Brain microvascular endothelial cell (primary cell): ENCODE data around the gene LAMC1.

Experiments
- DNase-seq: peaks from one replicate; pipeline ENCODE4 v3.0.0-alpha.2; 2020
- H3K27ac ChIP-seq: fragments of 250-450 bp; sonication (Bioruptor Pico); 2 replicates; pipeline ENCODE4 v1.5.1; 2020; ENCODE audit warnings: mild to moderate bottlenecking, moderate library complexity
- H3K27me3 ChIP-seq: fragments of 250-450 bp; sonication (Bioruptor Pico); replicated peaks from 2 replicates; pipeline ENCODE4 v1.5.1; 2020; ENCODE audit warnings: mild to moderate bottlenecking
- H3K36me3 ChIP-seq: fragments of 250-450 bp; sonication (Bioruptor Pico); replicated peaks from 2 replicates; pipeline ENCODE4 v1.5.1; 2020; ENCODE audit warnings: mild to moderate bottlenecking
- H3K4me3 ChIP-seq: 2 replicates; pipeline ENCODE4 v1.5.1; 2011; ENCODE audit warnings: low read depth, mild to moderate bottlenecking, control low read depth, low read length, moderate library complexity
- CTCF ChIP-seq: IDR thresholded peaks from 2 replicates; pipeline ENCODE4 v1.5.1; 2011; ENCODE audit warnings: low read depth, mild to moderate bottlenecking, moderate library complexity, low read length, control low read depth, inconsistent platforms; ENCODE audit errors: missing control alignments
- in situ Hi-C: cut with HindIII; loops from 2 replicates; pipeline ENCODE4 v1.10.0; 2017; ENCODE audit warnings: low sequenced_read_pairs, low pct_ligation_motif_present

The LAMC1 gene

GRCh38 chr1:183164340-183164739 lies 141.1 kb downstream of the LAMC1 start:
- in situ Hi-C loops = no loop called here
- Histone ChIP-seq H3K4me3 (no peak overlapping the region), H3K27ac (peak overlapping the region; percentile 88), H3K27me3 (no peaks in the 10 kb centered on the region), H3K36me3 (no peaks in the 10 kb centered on the region)
- DNase-seq = peak; percentile 75
- no peak for TF ChIP-seq CTCF

GRCh38 chr1:183164963-183165362 lies 141.7 kb downstream of the LAMC1 start:
- DNase-seq = no peak
- in situ Hi-C loops = no loop called here
- H3K36me3 ChIP-seq = no peaks in the 10 kb centered on the region
- H3K27ac ChIP-seq = peak overlapping the region; percentile 88
- H3K4me3 ChIP-seq = no peak overlapping the region
- TF ChIP-seq CTCF = no peak
- H3K27me3 ChIP-seq = no peaks in the 10 kb centered on the region

- H3K4me3 ChIP-seq = no peak overlapping the region
- H3K27ac ChIP-seq = no peak overlapping the region
- no peaks in the 10 kb centered on the region for H3K36me3 ChIP-seq
- no peak for TF ChIP-seq CTCF
- H3K27me3 ChIP-seq = no peaks in the 10 kb centered on the region
- DNase-seq = no peak
- in situ Hi-C loops = no loop called here
These were observed 142.2 kb downstream of the LAMC1 start for GRCh38 chr1:183165456-183165855.

GRCh38 chr1:183166454-183166853 lies 143.2 kb downstream of the LAMC1 start:
- no peak for DNase-seq

GRCh38 chr1:183167676-183168075 lies 144.5 kb downstream of the LAMC1 start:
- no peak for DNase-seq
- Histone ChIP-seq H3K27me3 (no peaks in the 10 kb centered on the region), H3K4me3 (no peak overlapping the region), H3K27ac (no peak overlapping the region), H3K36me3 (no peaks in the 10 kb centered on the region)
- in situ Hi-C loops = no loop called here
- TF ChIP-seq CTCF = no peak

More at GRCh38 chr1:183166454-183166853, 143.2 kb downstream of the LAMC1 start:
- in situ Hi-C loops = no loop called here
- Histone ChIP-seq H3K4me3 (no peak overlapping the region), H3K27me3 (no peaks in the 10 kb centered on the region), H3K27ac (no peak overlapping the region), H3K36me3 (no peaks in the 10 kb centered on the region)
- no peak for TF ChIP-seq CTCF

- Histone ChIP-seq H3K27me3 (no peaks in the 10 kb centered on the region), H3K27ac (no peak overlapping the region), H3K4me3 (no peak overlapping the region), H3K36me3 (no peaks in the 10 kb centered on the region)
- in situ Hi-C loops = no loop called here
- no peak for DNase-seq
- TF ChIP-seq CTCF = no peak
These were observed 145.1 kb downstream of the LAMC1 start for GRCh38 chr1:183168308-183168707.
